SU-DHL-6 (cell line): ENCODE results near the gene SRRM4.

Experiments used
- H2AFZ ChIP-seq: fragments of 200-600 bp; sonication (generic); 2 replicates; pipeline ENCODE4 v1.6.1; 2014; ENCODE audit warnings: low read depth, mild to moderate bottlenecking, moderate library complexity, mixed read lengths, antibody characterized with exemption, low read length; ENCODE audit not compliant: severe bottlenecking
- H3F3A ChIP-seq: fragments of 200-600 bp; shearing (Covaris generic); 2 replicates; pipeline ENCODE4 v1.6.0; 2016; ENCODE audit warnings: antibody characterized with exemption, mild to moderate bottlenecking; ENCODE audit not compliant: insufficient read depth
- H3K27ac ChIP-seq: fragments of 200-600 bp; sonication (generic); 2 replicates; pipeline ENCODE4 v1.5.1; 2016; ENCODE audit warnings: low read depth, mild to moderate bottlenecking, low read length, moderate library complexity, mixed read lengths
- H3K27me3 ChIP-seq: fragments of 200-600 bp; sonication (generic), shearing (Covaris generic); 2 replicates; pipeline ENCODE4 v1.6.0; 2014; ENCODE audit warnings: mild to moderate bottlenecking, low read length
- H3K36me3 ChIP-seq: fragments of 200-600 bp; sonication (generic); 2 replicates; pipeline ENCODE4 v1.6.1; 2014; ENCODE audit warnings: mild to moderate bottlenecking, low read length, mixed read lengths
- H3K4me2 ChIP-seq: fragments of 300-600, 200-600 bp; shearing (Covaris generic), sonication (generic); 2 replicates; pipeline ENCODE4 v1.6.0; 2014; ENCODE audit warnings: low read length, low read depth, mild to moderate bottlenecking; ENCODE audit not compliant: poor library complexity, severe bottlenecking
- H3K4me3 ChIP-seq: fragments of 200-600 bp; sonication (generic); 2 replicates; pipeline ENCODE4 v1.5.1; 2014; ENCODE audit warnings: antibody characterized with exemption, low read length, mild to moderate bottlenecking, mixed read lengths; ENCODE audit not compliant: insufficient read depth, poor library complexity, severe bottlenecking
- H3K79me2 ChIP-seq: fragments of 200-600 bp; sonication (generic); 2 replicates; pipeline ENCODE4 v1.6.1; 2014; ENCODE audit warnings: mild to moderate bottlenecking, low read length, moderate library complexity; ENCODE audit not compliant: insufficient read depth
- H3K9ac ChIP-seq: fragments of 200-600 bp; sonication (generic); 2 replicates; pipeline ENCODE4 v1.7.0; 2014; ENCODE audit warnings: mild to moderate bottlenecking, low read length
- H3K9me2 ChIP-seq: fragments of 200-600 bp; sonication (generic); replicated peaks from 2 replicates; pipeline ENCODE4 v1.6.1; 2014; ENCODE audit warnings: low read length; ENCODE audit not compliant: insufficient read depth
- H3K9me3 ChIP-seq: fragments of 200-600 bp; sonication (generic); 2 replicates; pipeline ENCODE4 v1.6.1; 2014; ENCODE audit warnings: low read length, mixed read lengths; ENCODE audit not compliant: insufficient read depth
- H4K20me1 ChIP-seq: fragments of 200-600 bp; sonication (generic); 2 replicates; pipeline ENCODE4 v1.6.1; 2014; ENCODE audit warnings: low read depth, mild to moderate bottlenecking, antibody characterized with exemption, low read length, moderate library complexity, mixed read lengths
- EZH2phosphoT487 ChIP-seq: fragments of 200-600 bp; sonication (generic), shearing (Covaris generic); conservative IDR thresholded peaks from 2 replicates; pipeline ENCODE4 v1.6.1; 2018; ENCODE audit warnings: mild to moderate bottlenecking, antibody characterized with exemption, low read length, moderate library complexity, mixed read lengths
- TF ChIP-seq, protein P1 (sequence below): fragments of 200-600 bp; sonication (generic); IDR thresholded peaks from one replicate; pipeline ENCODE4 v1.5.1; 2017; ENCODE audit warnings: antibody characterized with exemption, mild to moderate bottlenecking, low read length, moderate library complexity; ENCODE audit not compliant: insufficient read depth, poor library complexity, severe bottlenecking

Gene SRRM4

DNA sequence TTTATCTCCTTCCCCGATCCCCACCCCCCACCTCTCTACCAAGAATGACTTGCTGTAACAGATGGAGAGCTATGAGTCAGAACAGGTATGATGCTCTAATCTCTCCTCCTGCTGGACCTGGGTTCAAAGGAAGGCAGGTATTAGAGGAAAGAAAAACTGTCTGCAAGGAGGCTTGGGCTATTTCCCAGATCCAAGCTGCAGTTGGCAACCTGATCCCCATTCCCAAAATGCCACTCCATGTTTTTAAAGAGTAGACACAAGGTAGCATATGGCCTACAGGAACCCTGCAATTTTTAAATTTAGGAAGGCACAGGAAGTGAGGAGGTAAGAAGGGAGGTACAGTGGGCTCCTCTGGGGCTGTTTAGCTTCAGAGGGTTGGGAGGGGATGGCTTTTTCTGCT is 33.0 kb downstream of the SRRM4 start:
- Histone ChIP-seq H3K9me3 (no peaks in the 10 kb centered on the region), H4K20me1 (no peaks in the 10 kb centered on the region), H3K27me3 (no peaks in the 10 kb centered on the region), H3K4me3 (no peak overlapping the region), H3K79me2 (no peaks in the 10 kb centered on the region), H3K4me2 (no peak overlapping the region), H3K9me2 (no peaks in the 10 kb centered on the region), H3K27ac (no peak overlapping the region), H3K9ac (no peak overlapping the region), H2AFZ (no peak overlapping the region), H3F3A (no peaks in the 10 kb centered on the region), H3K36me3 (no peaks in the 10 kb centered on the region)
- TF ChIP-seq, protein P1, sequence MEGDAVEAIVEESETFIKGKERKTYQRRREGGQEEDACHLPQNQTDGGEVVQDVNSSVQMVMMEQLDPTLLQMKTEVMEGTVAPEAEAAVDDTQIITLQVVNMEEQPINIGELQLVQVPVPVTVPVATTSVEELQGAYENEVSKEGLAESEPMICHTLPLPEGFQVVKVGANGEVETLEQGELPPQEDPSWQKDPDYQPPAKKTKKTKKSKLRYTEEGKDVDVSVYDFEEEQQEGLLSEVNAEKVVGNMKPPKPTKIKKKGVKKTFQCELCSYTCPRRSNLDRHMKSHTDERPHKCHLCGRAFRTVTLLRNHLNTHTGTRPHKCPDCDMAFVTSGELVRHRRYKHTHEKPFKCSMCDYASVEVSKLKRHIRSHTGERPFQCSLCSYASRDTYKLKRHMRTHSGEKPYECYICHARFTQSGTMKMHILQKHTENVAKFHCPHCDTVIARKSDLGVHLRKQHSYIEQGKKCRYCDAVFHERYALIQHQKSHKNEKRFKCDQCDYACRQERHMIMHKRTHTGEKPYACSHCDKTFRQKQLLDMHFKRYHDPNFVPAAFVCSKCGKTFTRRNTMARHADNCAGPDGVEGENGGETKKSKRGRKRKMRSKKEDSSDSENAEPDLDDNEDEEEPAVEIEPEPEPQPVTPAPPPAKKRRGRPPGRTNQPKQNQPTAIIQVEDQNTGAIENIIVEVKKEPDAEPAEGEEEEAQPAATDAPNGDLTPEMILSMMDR, result no peak
- TF ChIP-seq EZH2phosphoT487, result no peak

- no peaks in the 10 kb centered on the region for H3F3A ChIP-seq
- no peak overlapping the region for H3K4me2 ChIP-seq
- H3K27ac ChIP-seq, result no peak overlapping the region
- H3K27me3 ChIP-seq, result no peaks in the 10 kb centered on the region
- no peaks in the 10 kb centered on the region for H3K79me2 ChIP-seq
- no peaks in the 10 kb centered on the region for H3K36me3 ChIP-seq
- H4K20me1 ChIP-seq, result no peaks in the 10 kb centered on the region
- no peak overlapping the region for H2AFZ ChIP-seq
- no peak overlapping the region for H3K4me3 ChIP-seq
- H3K9ac ChIP-seq, result no peak overlapping the region
- no peaks in the 10 kb centered on the region for H3K9me2 ChIP-seq
- TF ChIP-seq, protein P1, result no peak
- no peak for TF ChIP-seq EZH2phosphoT487
- H3K9me3 ChIP-seq, result no peaks in the 10 kb centered on the region
Measured at GRCh38 chr12:119016715-119017114, 35.4 kb downstream of the SRRM4 start.

GRCh38 chr12:119019166-119019565 is 37.8 kb downstream of the SRRM4 start:
- H3K4me3 ChIP-seq, result no peak overlapping the region
- H3K9ac ChIP-seq, result no peak overlapping the region
- no peaks in the 10 kb centered on the region for H3K79me2 ChIP-seq
- H3K36me3 ChIP-seq, result no peaks in the 10 kb centered on the region
- no peaks in the 10 kb centered on the region for H3K9me3 ChIP-seq
- TF ChIP-seq EZH2phosphoT487, result no peak
- TF ChIP-seq, protein P1, result no peak
- no peak overlapping the region for H2AFZ ChIP-seq
- no peaks in the 10 kb centered on the region for H3K9me2 ChIP-seq
- no peak overlapping the region for H3K4me2 ChIP-seq
- no peaks in the 10 kb centered on the region for H3K27me3 ChIP-seq
- H4K20me1 ChIP-seq, result no peaks in the 10 kb centered on the region
- no peaks in the 10 kb centered on the region for H3F3A ChIP-seq
- H3K27ac ChIP-seq, result no peak overlapping the region
